ENCODE measurements around the gene HELZ2. TPM values are rescaled to one million over a fixed set of nuclear protein-coding genes. Genes with fewer than 3 reads are reported as not detected.
"Not testable (repeated sequence)": the region's sequence is repeated elsewhere in the genome, so short reads cannot be mapped to it uniquely, and the experiment has no call there.

The HELZ2 gene
- total RNA-seq, 1 experiment from 2014 or later: 205 TPM

DNA sequence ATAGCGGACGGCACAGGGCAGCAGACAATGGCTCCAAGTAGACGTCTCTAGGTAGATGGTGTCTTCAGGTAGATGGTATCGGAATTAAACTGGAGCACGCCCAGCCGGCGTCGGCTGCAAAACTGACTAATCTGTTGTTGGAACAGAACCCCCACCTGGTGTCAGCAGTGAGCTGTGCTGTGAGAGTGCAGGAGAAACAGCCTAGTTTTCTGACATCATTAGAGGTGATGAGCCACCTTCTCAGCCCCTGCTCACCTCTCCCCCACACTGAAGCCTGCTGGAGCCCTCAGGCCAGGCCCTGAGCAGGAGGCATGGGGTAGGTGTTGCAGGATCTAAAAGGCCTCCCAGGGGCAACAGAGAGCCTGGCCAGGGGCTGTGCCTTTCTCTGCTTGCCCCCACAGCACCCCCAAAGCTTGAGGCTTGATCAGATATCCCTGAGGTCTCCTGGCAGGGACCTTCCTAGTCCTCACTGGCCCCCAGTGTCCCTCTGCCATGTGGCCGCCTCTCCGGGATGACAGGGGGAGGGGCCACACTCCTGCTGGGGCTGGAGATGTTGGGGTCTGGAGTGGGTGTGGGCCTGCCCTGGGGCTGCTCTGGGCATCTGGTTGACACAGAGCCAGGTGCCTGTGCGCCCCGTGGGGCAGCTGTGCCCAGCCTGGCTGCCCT, 6.9 kb upstream of the HELZ2 start:
- DNase-seq (ENCODE audit: low read depth): peak; percentile 76

DNA sequence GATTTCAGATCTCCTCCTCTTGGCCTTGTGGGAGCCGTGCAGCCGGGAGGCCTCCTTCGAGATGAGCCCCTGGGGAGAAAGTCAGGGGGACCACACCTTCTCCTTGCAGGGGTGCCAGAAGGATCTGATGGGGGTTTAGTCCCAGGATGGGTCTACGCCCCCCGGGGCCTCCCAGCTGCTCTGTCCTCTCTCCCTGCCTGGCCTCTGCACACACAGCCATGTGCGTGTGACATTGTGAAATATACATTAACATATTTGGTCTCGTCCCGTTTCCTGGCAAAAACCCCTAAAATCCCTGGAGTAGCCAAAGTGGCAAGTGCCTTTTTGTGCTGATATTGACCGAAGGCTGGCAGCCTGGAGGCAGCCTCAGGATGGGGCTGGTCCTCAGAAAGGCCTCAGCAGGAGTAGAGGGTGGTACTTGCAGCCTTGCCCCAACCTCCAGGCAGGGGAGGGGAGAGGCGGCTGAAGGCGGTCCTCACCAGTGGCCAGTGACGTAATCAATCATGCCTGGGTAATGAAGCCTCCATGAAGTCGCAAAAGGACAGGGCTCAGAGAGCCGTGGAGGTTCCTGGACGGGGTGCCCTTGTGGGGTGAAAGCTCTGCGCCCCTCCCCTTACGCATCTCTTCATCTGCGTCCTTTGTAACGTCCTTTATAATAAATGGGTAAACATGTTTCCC, 5.1 kb upstream of the HELZ2 start:
- no peak for DNase-seq (ENCODE audit: low read depth)

DNA sequence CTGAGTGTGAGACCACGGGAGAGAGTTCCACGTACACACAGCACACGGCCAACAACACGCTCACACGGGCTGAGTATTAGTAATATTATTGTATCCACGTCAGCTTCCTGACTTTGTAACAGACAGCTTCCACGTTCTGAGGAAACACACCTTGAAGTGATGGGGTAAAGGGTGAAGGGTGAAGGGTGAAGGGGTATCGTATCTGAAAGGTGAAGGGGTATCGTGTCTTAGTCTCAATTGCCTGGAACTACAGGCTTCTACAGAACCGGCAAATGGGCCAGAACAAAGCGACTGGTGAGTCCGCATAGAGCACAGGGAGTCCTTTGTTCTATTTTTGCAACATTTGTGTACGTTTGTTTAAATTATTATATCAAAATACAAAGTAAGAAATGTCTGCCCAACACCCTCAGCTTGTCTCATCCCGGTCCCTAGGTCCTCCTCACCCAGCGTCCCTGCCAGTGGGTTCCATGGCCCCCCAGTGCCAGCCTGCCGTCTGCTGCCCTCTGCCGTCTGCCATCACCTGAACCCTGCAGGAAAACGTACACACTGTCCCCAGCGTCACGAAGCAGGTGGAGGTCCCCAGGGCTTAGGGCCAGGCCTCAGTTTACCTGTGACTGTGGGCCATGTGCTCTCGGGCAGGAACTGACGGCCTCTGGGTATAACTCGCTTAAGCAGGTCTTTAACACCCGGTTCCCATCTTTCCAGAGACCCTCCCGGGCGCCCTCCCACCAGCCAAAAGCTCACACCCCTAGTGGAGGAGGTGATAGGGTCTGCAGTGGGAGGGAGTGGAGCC, 4.4 kb upstream of the HELZ2 start:
- no peak for DNase-seq (ENCODE audit: low read depth)

DNA sequence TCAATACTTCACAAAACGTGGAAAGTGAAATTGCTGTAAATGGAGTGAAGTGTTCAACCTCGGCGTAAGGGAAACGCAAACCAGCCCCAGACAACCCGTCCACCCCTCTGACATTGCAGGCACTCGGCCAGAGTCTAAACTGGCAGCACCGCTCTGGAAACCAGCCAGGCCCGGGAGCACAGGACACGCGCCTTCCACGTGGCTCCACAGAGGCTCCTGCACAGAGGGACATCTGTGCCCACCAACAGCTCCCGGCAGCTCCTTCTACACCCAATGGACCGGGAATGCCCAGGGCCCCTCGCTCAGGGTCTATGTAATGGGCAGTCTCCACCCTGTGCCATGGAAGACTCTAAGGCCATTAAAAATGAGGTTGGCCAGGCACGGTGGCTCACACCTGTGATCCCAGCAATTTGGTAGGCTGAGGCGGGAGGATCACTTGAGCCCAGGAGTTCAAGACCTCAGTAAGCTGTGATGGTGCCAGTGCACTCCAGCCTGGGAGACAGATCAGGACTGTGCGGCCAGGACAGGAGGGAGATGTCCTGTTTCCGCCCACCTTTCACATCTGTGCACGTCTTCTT, 3.4 kb upstream of the HELZ2 start:
- DNase-seq (ENCODE audit: low read depth): no peak

DNA sequence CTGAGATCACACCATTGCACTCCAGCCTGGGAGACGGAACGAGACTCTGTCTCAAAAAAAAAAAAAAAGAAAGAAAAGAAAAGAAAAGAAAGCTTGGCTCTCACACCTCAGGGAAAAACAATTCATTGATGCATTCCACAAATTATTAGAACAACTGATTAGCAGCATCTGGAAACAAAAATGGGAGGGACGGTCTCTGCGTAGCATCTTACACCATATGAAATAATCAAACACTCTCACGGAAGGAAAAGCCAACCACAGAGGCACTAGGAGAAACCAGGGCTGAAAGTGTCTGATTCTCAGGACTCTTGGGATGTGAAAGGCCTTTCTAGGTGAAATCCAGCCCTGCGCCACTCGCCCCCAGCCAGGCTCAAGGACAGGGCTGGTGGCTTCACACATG, 2.3 kb upstream of the HELZ2 start:
- DNase-seq (ENCODE audit: low read depth): no peak

DNA sequence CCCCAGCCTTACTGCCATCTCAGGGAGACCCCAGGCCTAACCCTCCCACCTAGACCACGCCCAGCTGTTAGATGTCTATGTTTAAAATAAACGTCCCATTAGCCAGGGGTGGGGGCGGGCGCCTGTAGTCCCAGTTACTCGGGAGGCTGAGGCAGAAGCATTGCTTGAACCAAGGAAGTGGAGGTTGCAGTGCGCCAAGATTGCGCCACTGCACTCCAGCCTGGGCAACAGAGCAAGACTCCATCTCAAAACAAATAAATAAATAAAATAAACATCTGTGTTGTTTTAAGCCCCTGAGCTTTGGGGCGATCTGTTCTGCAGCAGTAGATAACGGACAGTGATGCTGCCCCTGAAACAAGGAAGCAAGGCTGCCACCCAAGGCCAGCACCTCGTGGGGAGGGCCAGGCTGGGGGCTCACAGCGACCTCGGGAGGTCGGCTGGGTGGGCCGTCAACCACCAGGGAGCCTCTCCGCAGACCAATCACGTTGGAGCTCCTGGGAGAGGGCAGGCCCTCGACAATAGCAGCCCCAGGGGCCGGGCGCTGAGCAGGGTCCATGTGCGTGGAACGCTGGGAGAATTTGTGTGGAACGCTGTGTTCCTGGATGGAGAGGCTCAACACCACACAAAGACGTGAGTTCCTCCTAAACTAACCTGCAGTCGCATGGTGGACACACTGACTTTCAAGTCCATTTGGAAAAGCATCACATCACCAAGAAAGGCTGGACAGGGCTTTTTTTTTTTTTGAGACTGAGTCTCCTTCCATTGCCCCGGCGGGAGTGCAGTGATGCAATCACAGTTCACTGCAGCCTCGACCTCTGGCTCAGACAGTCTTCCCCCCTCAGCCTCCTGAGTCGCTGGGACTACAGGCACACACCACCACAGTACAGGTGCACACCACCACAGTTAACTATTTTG, 1.0 kb upstream of the HELZ2 start:
- DNase-seq (ENCODE audit: low read depth): peak; percentile 65

DNA sequence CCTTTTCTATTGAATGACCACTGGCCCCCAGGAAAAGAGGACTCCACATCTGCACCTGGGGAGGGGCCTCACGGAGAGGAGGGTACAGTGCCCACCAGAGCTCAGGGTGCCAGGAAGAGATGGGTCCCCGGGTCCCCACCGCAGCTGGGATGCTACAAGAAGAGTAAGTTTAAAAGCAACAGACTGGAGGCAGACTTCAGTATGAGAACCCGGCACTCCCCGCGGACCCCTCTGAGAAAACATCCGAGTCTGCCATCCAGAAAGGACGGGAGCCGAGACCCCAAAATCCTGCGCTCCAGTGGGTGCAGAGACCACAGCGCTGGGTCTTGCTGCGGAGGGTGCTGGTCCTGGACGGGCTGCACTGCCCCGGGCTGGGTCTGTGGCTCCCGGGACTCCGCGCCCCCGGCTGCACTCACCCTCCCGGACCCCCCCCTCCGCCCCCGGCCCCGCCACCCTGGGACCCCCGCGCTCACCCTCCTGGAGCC, 350 bp downstream of the HELZ2 start:
- DNase-seq (ENCODE audit: low read depth): no peak

DNA sequence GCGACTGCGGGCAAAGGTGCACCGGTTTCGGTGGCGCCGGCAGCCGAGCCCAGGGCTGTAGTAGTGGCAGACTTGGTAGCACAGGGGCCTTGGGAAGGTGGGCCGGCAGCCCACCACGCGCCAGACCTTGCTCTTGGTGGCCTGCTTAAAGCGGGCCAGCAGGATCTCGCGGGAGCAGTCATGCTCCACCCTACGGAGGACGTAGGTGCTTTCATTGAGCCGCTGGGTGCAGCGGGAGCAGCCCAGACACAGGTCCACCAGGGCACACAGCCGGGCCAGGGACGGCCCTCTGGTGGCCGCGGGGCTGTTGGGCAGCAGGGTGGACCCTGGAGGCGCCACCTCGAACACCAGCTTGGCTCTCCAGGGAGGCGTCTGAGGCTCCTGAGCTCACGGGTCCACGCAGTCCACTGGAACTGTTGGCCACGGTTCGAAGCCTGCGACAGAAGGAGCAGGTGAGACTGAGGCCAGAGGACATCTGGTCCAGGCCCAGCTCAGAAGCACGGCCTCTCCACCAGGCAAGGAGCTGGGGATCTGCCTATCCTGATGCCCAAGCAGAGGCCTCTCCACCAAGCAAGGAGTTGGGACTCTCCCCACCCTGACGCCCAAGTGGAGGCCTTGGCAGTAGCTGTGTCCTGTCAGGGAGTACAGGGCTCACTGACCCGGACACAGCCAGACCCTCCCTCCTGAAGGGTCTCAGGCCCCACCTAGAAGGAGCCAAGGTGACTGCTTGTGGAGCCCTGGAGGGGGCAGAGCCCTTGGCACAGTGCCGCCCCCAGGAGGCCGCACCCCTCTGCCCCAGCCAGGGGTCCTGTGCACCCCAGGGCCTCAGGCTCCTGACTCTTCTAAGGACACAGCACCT, 1.0 kb downstream of the HELZ2 start:
- peak; percentile 31 for DNase-seq (ENCODE audit: low read depth)

DNA sequence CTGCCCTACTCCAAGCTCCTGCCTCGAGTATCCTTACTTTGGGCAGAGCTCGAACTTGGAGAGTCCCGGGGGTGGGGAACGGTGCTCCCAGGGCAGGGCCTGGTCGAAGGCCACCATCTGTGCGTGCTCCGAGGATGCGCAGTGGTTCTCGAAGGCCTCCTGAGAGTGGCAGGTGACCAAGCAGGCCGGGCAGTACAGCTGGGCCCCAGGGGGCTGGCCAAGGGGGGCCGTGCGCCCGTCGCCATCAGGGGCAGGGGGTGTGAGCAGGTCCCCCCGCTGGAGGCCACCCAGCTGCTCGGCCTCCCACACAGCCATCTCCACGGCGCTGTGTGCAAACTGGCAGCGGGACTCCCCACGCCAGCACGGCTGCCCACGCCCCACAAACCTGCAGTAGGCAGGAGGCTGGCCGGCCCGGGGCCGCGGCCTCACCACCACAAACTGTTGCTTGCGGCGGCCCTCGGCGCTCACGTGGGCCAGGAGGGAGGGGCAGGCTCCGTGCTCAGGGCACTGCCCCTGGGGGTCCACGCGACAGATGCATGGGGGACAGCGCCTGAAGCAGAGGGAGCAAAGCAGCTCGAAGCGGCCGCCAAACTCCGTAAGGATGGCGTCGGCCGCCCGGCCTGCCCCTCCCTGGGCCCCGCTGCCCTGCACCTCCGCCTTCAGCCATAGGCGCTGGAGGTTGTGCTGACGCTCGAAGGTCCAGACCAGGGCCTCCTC, 1.8 kb downstream of the HELZ2 start:
- DNase-seq (ENCODE audit: low read depth): no peak

DNA sequence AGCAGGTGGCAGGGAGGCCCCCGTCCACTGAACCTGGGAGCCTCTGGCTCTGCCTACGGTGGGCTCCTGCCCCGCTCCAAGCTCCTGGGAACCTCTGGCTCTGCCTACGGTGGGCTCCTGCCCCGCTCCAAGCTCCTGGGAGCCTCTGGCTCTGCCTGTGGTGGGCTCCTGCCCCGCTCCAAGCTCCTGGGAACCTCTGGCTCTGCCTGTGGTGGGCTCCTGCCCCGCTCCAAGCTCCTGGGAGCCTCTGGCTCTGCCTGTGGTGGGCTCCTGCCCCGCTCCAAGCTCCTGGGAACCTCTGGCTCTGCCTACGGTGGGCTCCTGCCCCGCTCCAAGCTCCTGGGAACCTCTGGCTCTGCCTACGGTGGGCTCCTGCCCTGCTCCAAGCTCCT, 3.0 kb downstream of the HELZ2 start:
- DNase-seq (ENCODE audit: low read depth): not testable (repeated sequence)

DNA sequence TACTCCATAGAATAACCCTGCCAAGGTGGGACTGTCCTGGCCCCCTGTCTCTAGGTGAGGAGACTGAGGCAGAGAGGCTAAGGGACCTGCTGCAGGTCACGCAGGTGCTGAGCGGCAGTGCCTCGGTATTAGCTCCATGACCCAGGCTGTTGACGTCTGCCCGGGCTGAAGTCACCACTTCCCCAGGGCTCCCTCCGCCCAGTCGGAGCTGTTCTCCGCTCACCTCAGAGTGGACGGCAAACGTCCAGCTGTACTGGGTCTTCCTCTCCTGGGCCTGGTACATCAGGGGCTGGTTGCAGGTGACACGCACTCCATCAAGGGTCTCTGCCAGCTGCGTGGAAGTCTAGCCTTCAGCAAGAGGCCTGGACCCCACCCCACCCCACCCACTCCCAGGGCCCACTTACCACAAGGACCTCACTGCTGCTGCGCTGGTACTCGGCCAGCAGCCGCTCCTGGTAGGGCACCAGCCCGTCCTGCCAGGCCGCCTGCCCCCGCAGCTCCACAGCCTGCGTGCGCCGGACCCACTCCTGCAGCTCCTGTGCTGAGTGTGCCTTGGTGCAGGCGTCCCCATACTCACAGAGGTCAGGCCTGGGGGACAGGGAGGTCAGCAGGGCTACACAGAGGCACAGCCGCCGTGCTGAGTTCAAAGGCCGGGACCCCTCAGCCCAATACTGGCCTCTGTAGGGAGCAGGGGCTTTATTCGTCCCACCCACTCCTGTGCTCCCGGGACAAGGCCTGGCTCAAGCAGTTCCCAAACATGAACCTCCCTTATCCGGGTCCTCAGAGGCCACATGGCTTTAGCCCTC, 3.6 kb downstream of the HELZ2 start:
- no peak for DNase-seq (ENCODE audit: low read depth)

DNA sequence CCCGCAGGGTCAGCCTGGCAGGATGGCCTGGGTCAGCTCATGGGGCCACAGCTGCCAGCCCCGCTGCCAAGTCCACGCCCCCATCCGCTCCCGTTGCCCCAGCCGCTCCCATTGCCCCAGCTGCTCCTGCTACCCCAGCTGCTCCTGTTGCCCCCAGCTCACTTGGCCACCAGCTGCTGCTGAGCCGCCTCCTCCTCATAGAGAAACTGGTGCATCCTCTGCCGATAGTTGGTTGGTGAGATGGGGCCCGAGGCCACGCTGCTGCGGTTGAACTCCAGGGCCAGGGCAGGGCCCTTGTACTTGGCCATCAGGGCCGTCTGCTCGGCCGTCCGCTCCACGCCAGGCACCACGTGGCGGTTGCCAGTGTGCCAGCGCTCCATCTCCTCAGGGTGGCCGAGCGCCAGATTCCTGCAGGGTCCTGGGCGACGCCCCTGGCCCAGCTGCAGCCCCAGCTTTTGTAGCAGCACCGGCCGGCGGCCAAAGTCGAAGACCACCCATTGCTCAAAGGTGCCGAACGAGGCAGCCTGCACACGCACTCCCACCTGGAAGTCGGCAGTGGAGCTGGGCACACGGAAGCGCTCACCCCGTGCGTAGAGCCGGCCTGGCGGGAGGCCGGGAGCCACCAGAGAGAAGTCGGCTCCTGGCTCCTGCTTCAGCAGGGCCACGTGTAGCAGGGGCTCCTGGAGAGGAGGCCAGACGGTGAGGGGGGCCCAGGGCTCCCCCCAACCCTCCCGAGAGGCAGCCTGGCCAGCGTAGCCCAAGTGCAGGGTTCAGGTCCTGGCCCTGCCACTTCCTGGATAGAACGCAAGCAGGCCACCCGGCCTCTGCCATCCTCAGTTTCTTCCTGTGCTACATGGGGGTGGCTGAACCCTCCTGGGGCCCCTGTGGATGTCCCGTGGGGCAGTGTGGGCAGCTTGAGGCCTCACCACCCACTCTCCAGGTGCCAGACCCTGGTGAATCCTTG, 4.8 kb downstream of the HELZ2 start:
- DNase-seq (ENCODE audit: low read depth): no peak

DNA sequence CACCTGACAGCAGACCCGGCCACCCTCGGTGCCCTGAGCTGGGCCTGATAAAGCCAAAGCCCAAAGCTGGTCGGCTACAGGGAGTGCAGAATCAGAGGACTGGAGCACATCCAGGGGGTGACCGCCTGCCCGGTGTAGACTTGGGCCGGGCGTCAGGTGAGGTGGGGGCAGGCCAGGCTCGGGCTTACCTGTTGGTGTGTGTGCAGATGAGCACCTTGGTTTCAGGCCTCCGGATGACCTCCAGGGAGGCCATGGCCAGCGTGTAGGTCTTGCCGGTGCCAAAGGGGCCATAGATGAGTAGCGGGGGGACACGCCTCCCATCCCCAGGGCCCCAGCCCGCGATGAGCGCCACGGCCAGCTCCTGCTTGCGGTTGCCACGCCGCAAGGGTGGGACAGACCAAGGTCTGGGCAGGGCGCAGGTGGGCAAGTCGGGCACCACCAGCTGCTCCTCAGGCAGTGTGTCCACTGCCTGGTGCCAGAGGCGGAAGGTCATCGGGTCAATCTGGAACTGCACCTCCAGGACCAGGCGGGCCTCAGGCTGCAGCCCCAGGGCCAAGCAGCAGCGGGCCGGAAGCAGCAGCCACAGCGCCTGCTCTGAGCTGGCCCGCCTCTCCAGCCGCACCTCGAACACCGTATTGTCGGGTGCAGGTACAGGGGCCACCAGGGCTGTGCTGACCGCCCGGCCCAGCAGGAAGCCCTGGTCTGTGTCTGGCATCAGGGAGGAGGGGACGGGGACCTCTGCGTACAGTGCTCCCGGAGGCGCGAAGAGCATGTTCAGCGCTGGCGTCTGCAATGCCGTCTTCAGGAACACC, 5.7 kb downstream of the HELZ2 start:
- DNase-seq (ENCODE audit: low read depth): no peak

DNA sequence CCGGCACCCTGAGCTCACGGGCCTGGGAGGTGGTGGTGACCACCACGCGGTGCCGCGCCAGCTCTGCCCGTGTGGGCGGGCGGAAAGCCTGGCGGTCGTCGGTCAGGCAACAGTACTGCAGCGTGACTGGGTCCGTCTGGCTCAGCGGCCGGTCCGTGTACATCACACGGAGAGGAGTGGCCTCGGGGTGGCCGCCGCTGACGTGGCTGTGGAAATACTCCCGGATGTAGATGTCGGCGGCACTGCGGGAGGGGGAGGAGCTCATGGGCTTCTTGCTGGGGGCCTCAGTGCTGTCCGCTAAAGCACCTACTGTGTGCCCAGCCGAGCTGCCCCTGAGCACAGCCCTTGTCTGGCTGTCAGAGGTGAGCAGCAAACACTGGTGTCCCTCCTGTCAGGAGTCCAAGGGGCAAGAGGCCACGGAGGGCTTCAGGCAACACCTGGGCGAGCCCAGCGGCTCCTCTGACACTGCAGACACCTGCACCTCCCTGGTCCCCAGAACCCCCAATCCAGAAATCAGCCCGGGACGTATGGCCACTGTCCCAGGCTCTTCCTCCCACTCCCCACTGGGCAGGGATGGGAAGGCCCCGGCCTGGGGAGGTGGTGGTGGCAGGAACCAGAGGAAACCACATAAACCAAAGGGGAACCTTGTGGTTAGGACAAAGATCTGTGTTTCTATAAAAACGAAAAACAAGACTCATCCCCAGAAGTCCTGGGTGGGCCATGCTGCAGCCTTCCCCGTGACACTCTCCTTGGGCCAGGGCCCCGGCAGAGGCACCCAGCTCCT, 6.5 kb downstream of the HELZ2 start:
- DNase-seq (ENCODE audit: low read depth): peak; percentile 50

DNA sequence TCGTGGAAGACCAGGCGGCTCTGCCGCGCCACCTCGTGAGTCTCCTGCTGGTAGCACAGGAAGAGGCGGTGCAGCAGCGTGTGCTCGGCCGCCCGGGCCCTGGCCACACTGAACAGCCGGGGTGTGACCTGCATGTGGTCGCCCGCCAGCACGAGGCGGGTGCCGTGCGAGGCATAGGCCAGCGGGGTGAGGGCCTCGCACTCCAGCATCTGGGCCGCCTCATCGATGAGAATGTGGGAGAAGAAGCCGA, 7.0 kb downstream of the HELZ2 start:
- DNase-seq (ENCODE audit: low read depth): no peak
